ENCODE results near the gene MEI1. TPM values are rescaled to one million over a fixed set of nuclear protein-coding genes. Genes with fewer than 3 reads are reported as not detected.

The MEI1 gene
- total RNA-seq, 1 donor from 2014 or later: 0.16 TPM

- Mint-ChIP-seq H3K27me3 (ENCODE audit: low read depth) (no peaks in the 10 kb centered on the region), H3K4me3 (no peak overlapping the region), H3K9me3 (no peaks in the 10 kb centered on the region), H3K27ac (ENCODE audit: unreplicated experiment) (peak overlapping the region; percentile 22), H3K36me3 (ENCODE audit: low read depth) (peaks cover 16% of the 10 kb centered on the region), H3K4me1 (peaks cover 48% of the 10 kb centered on the region)
- no peak for DNase-seq (ENCODE audit: low read depth, low spot score)
- TF ChIP-seq CTCF (conservative IDR thresholded peaks at IDR 0.05): peak; percentile 67
Observed at GRCh38 chr22:41822317-41823057, 123.2 kb downstream of the MEI1 start.

GRCh38 chr22:41823797-41824196 lies 124.5 kb downstream of the MEI1 start:
- H3K4me1 Mint-ChIP-seq: peaks cover 59% of the 10 kb centered on the region
- no peaks in the 10 kb centered on the region for H3K27me3 Mint-ChIP-seq (ENCODE audit: low read depth)
- peaks cover 18% of the 10 kb centered on the region for H3K36me3 Mint-ChIP-seq (ENCODE audit: low read depth)
- no peaks in the 10 kb centered on the region for H3K9me3 Mint-ChIP-seq
- TF ChIP-seq CTCF (conservative IDR thresholded peaks at IDR 0.05): no peak
- DNase-seq (ENCODE audit: low read depth, low spot score): no peak
- peak overlapping the region; percentile 42 for H3K4me3 Mint-ChIP-seq
- H3K27ac Mint-ChIP-seq (ENCODE audit: unreplicated experiment): peak overlapping the region; percentile 79

GRCh38 chr22:41825376-41825775 lies 126.1 kb downstream of the MEI1 start:
- no peak for DNase-seq (ENCODE audit: low read depth, low spot score)
- H3K27me3 Mint-ChIP-seq (ENCODE audit: low read depth): no peaks in the 10 kb centered on the region
- H3K36me3 Mint-ChIP-seq (ENCODE audit: low read depth): peaks cover 17% of the 10 kb centered on the region
- H3K9me3 Mint-ChIP-seq: no peaks in the 10 kb centered on the region
- H3K4me3 Mint-ChIP-seq: no peak overlapping the region
- peak overlapping the region; percentile 13 for H3K27ac Mint-ChIP-seq (ENCODE audit: unreplicated experiment)
- H3K4me1 Mint-ChIP-seq: peaks cover 65% of the 10 kb centered on the region
- no peak for TF ChIP-seq CTCF (conservative IDR thresholded peaks at IDR 0.05)

- Mint-ChIP-seq H3K4me3 (no peak overlapping the region), H3K36me3 (ENCODE audit: low read depth) (peaks cover 15% of the 10 kb centered on the region), H3K4me1 (peaks cover 58% of the 10 kb centered on the region), H3K27ac (ENCODE audit: unreplicated experiment) (no peak overlapping the region), H3K9me3 (no peaks in the 10 kb centered on the region), H3K27me3 (ENCODE audit: low read depth) (no peaks in the 10 kb centered on the region)
- DNase-seq (ENCODE audit: low read depth, low spot score): no peak
- TF ChIP-seq CTCF (conservative IDR thresholded peaks at IDR 0.05): no peak
Observed at GRCh38 chr22:41826021-41826420, 126.7 kb downstream of the MEI1 start.

- Mint-ChIP-seq H3K9me3 (no peaks in the 10 kb centered on the region), H3K27ac (ENCODE audit: unreplicated experiment) (peak overlapping the region; percentile 72), H3K27me3 (ENCODE audit: low read depth) (no peaks in the 10 kb centered on the region), H3K4me1 (peaks cover 61% of the 10 kb centered on the region), H3K36me3 (ENCODE audit: low read depth) (peaks cover 13% of the 10 kb centered on the region), H3K4me3 (peak overlapping the region; percentile 28)
- TF ChIP-seq CTCF (conservative IDR thresholded peaks at IDR 0.05): no peak
- DNase-seq (ENCODE audit: low read depth, low spot score): no peak
Observed at GRCh38 chr22:41826430-41827383, 127.4 kb downstream of the MEI1 start.
